MCF 10A (cell line): ENCODE data around the gene NADSYN1. TPM values are rescaled to one million over a fixed set of nuclear protein-coding genes. Genes with fewer than 3 reads are reported as not detected.
A peak's percentile ranks its signal among the peaks of the same experiment; 100 is the strongest.

Experiments used
- BruUV-seq: library from RNA; stranded (reverse); fragments of 400-500 nt; replicated peaks from 2 replicates; lab custom pipeline; 2021; lab: Mats Ljungman, UMichigan
- CTCF ChIA-PET: fragments of 300-600 bp; sonication (Branson Sonifier 250); formaldehyde crosslinking; extraction: SDS; loops from one replicate; lab custom pipeline; 2021; ENCODE audit warnings: antibody characterized with exemption, inconsistent platforms; lab: Yijun Ruan, JAX
- POLR2A ChIA-PET: fragments of 300-600, 350-650 bp; sonication (Branson Sonifier 250); formaldehyde crosslinking; extraction: SDS; loops from one replicate; lab custom pipeline; 2020; ENCODE audit warnings: antibody characterized with exemption, inconsistent platforms; lab: Yijun Ruan, JAX
- DNase-seq: peaks from one replicate; pipeline ENCODE4 v3.0.0-alpha.2; 2018; ENCODE audit not compliant: unreplicated experiment
- H3K27ac Mint-ChIP-seq: one replicate; pipeline ENCODE4 v1.8.0; 2022; ENCODE audit warnings: mild to moderate bottlenecking, low read depth, mixed read lengths; ENCODE audit not compliant: unreplicated experiment
- H3K27me3 Mint-ChIP-seq: one replicate; pipeline ENCODE4 v1.8.0; 2022; ENCODE audit warnings: mixed read lengths; ENCODE audit not compliant: insufficient read depth, unreplicated experiment
- H3K36me3 Mint-ChIP-seq: one replicate; pipeline ENCODE4 v1.8.0; 2022; ENCODE audit warnings: mild to moderate bottlenecking, moderate library complexity, mixed read lengths; ENCODE audit not compliant: insufficient read depth, unreplicated experiment
- H3K4me1 Mint-ChIP-seq: one replicate; pipeline ENCODE4 v1.8.0; 2022; ENCODE audit warnings: mixed read lengths; ENCODE audit not compliant: insufficient read depth, unreplicated experiment
- H3K4me3 Mint-ChIP-seq: one replicate; pipeline ENCODE4 v1.8.0; 2022; ENCODE audit warnings: mild to moderate bottlenecking, moderate library complexity, mixed read lengths; ENCODE audit not compliant: unreplicated experiment
- H3K9me3 Mint-ChIP-seq: one replicate; pipeline ENCODE4 v1.8.0; 2022; ENCODE audit warnings: mixed read lengths; ENCODE audit not compliant: unreplicated experiment
- CTCF ChIP-seq: fragments of 200-600 bp; IDR thresholded peaks from one replicate; pipeline ENCODE4 v1.8.0; 2022; ENCODE audit warnings: antibody characterized with exemption, mild to moderate bottlenecking; ENCODE audit not compliant: unreplicated experiment
- intact Hi-C: fragments of 100-400 bp; cut with micrococcal nuclease; formaldehyde crosslinking; loops from 2 replicates; pipeline ENCODE4 v1.14.1; 2022
- total RNA-seq: library from RNA; stranded (reverse); gene quantifications from 2 replicates; pipeline ENCODE4 v1.2.3, GENCODE V29; 2022

Gene NADSYN1
- total RNA-seq, 1 experiment from 2014 or later: 73.6 TPM

GRCh38 chr11:71446942-71447688, 5.9 kb upstream of the NADSYN1 start:
- intact Hi-C loops: no loop called here
- Mint-ChIP-seq H3K36me3 (peaks cover 38% of the 10 kb centered on the region), H3K9me3 (no peaks in the 10 kb centered on the region), H3K27me3 (no peaks in the 10 kb centered on the region), H3K27ac (peak overlapping the region; percentile 61), H3K4me1 (peaks cover 38% of the 10 kb centered on the region), H3K4me3 (peak overlapping the region; percentile 94)
- TF ChIP-seq CTCF: no peak
- ChIA-PET POLR2A (interaction anchor here (0.7 to 3.8 kb wide), 9 partner anchors 9 to 206 kb away, joined by 3 to 26 read pairs (median 5); no protein-coding TSS in a partner anchor), CTCF (interaction anchor here (0.5 to 1.5 kb wide), 5 partner anchors 21 to 1792 kb away, joined by 3 to 5 read pairs (median 4); no protein-coding TSS in a partner anchor)
- peak; percentile 87 for DNase-seq
- TSS peak; percentile 43 for BruUV-seq

- Mint-ChIP-seq H3K36me3 (peaks cover 33% of the 10 kb centered on the region), H3K27me3 (no peaks in the 10 kb centered on the region), H3K4me3 (peak overlapping the region; percentile 94), H3K4me1 (peaks cover 42% of the 10 kb centered on the region), H3K9me3 (no peaks in the 10 kb centered on the region), H3K27ac (peak overlapping the region; percentile 61)
- TF ChIP-seq CTCF: no peak
- DNase-seq: no peak
- ChIA-PET CTCF (interaction anchor here (0.6 to 1.6 kb wide), 4 partner anchors 11 to 566 kb away, joined by 3 to 5 read pairs (median 4); no protein-coding TSS in a partner anchor), POLR2A (interaction anchor here (0.6 to 3.8 kb wide), 11 partner anchors 10 to 709 kb away, joined by 3 to 26 read pairs (median 3); no protein-coding TSS in a partner anchor)
- BruUV-seq: no TSS peak
- intact Hi-C loops: no loop called here
Measured at GRCh38 chr11:71447791-71448256, 5.2 kb upstream of the NADSYN1 start.

- BruUV-seq: no TSS peak
- Mint-ChIP-seq H3K9me3 (no peaks in the 10 kb centered on the region), H3K36me3 (peaks cover 28% of the 10 kb centered on the region), H3K4me3 (peak within 1 kb of the TSS; percentile 94), H3K4me1 (peaks cover 42% of the 10 kb centered on the region), H3K27me3 (no peaks in the 10 kb centered on the region), H3K27ac (peak within 1 kb of the TSS; percentile 76)
- DNase-seq: peak; percentile 90
- POLR2A ChIA-PET: interaction anchor here (0.6 to 3.8 kb wide), 14 partner anchors 16 to 1048 kb away, joined by 3 to 26 read pairs (median 4); no protein-coding TSS in a partner anchor
- intact Hi-C loops: no loop called here
- TF ChIP-seq CTCF: no peak
- CTCF ChIA-PET: interaction anchor here (0.7 to 1.6 kb wide), 3 partner anchors 12 to 161 kb away, joined by 3 to 5 read pairs (median 4); no protein-coding TSS in a partner anchor
Measured at GRCh38 chr11:71448257-71449171, 4.5 kb upstream of the NADSYN1 start, which contains the start of gene DHCR7. DHCR7 (minus strand) TSS chr11:71448393; CDS start chr11:71444952, 3,441 bp downstream.
